Gastroesophageal sphincter (tissue), 3 donors: Measurements from ENCODE around the gene GRM7.

Source experiments
- CTCF ChIP-seq, 4 experiments: fragments of 200-600 bp in 2 of 4; fragments of 450-650 bp in 2 of 4; sonication (generic) in 1 of 4; IDR thresholded peaks; one replicate each; pipeline ENCODE4 v1.5.1; 2017 to 2019; ENCODE audit warnings: antibody characterized with exemption in 4 of 4, mild to moderate bottlenecking in 2 of 4, moderate library complexity in 2 of 4
- POLR2A ChIP-seq, 2 donors: fragments of 450-650 bp; IDR thresholded peaks; one replicate each; pipeline ENCODE4 v1.6.1; 2017; ENCODE audit warnings: antibody characterized with exemption in 2 of 2, mild to moderate bottlenecking in 2 of 2, moderate library complexity in 1 of 2
- POLR2AphosphoS5 ChIP-seq: sonication (generic); formaldehyde crosslinking; IDR thresholded peaks from one replicate; pipeline ENCODE4 v1.6.1; 2017; ENCODE audit warnings: antibody characterized with exemption

- TF ChIP-seq CTCF (IDR thresholded peaks at IDR 0.05) (no peak), POLR2A (IDR thresholded peaks at IDR 0.05) (no peak), POLR2AphosphoS5 (no peak)
Measured at GRCh38 chr3:7764115-7764514, 903.2 kb downstream of the GRM7 start.
